ENCODE data around the gene MBD3L3. TPM values are rescaled to one million over a fixed set of nuclear protein-coding genes. Genes with fewer than 3 reads are reported as not detected.
A peak's percentile ranks its signal among the peaks of the same experiment; 100 is the strongest.
"Not testable (repeated sequence)": the region's sequence is repeated elsewhere in the genome, so short reads cannot be mapped to it uniquely, and the experiment has no call there.

Gene MBD3L3
- total and polyA plus RNA-seq, 2 donors: 0.24 to 1.1 TPM

DNA sequence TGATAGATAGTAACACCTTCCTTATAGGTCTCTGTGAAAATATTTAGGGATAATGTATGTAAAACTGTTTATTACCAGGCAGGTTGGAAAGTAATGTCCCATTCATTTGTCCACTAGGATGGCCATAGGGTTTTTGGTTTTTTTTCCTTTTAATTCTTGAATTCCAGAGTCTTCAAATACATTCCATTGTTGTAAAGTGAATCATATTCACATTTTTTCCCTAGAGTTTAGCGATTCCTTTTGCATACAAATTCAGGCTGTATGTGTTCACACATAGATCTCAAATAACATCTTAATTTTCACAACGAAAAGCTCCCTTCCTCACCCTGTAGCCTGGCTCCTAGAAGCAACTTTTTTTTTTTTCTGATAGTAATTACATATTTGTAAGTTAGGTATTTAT, 9.2 kb upstream of the MBD3L3 start:
- DNase-seq (ENCODE audit: low read depth in 6 of 9, low spot score in 9 of 9): no peak
- H3K27me3 ChIP-seq (ENCODE audit: control insufficient read depth in 2 of 2, insufficient read depth in 1 of 2, low read length in 1 of 2): no peaks in the 10 kb centered on the region
- peaks cover 9 to 14% of the 10 kb centered on the region in 2 donors for H3K4me1 ChIP-seq (ENCODE audit: control insufficient read depth in 2 of 2, insufficient read depth in 2 of 2, low read length in 2 of 2)
- H3K36me3 ChIP-seq (ENCODE audit: control insufficient read depth in 2 of 2, insufficient read depth in 2 of 2, low read length in 1 of 2): peaks cover 10 to 15% of the 10 kb centered on the region in 2 donors
- H3K27ac ChIP-seq (ENCODE audit: low read depth in 1 of 2, low read length in 1 of 2): no peak overlapping the region
- H3K9me3 ChIP-seq (ENCODE audit: control insufficient read depth in 2 of 2, insufficient read depth in 1 of 2, low read length in 1 of 2): peaks cover 0 to 4% of the 10 kb centered on the region in 2 donors
- no peak overlapping the region for H3K4me3 ChIP-seq (ENCODE audit: low read length in 2 of 2)
- WGBS: 96% methylated on average over 2 of the region's 2 CpGs

DNA sequence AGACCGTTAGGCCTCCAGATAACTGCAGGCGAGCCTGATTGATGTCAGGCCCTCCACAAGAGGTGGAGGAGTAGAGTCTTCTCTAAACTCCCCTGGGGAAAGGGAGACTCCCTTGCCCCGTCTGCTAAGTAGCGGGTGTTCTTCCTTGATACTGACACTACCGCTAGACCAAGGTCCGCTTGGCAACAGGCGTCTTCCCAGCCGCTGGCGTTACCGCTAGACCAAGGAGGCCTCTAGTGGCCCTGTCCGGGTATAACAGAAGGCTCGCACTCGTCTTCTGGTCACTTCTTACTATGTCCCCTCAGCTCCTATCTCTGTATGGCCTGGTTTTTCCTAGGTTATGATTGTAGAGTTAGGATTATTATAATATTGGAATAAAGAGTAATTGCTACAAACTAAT, 8.6 kb upstream of the MBD3L3 start:
- not testable (repeated sequence) for DNase-seq (ENCODE audit: low read depth in 6 of 9, low spot score in 9 of 9); H3K27me3 ChIP-seq (ENCODE audit: control insufficient read depth in 2 of 2, insufficient read depth in 1 of 2, low read length in 1 of 2); H3K27ac ChIP-seq (ENCODE audit: low read depth in 1 of 2, low read length in 1 of 2); H3K9me3 ChIP-seq (ENCODE audit: control insufficient read depth in 2 of 2, insufficient read depth in 1 of 2, low read length in 1 of 2); H3K4me3 ChIP-seq (ENCODE audit: low read length in 2 of 2); H3K36me3 ChIP-seq (ENCODE audit: control insufficient read depth in 2 of 2, insufficient read depth in 2 of 2, low read length in 1 of 2)
- H3K4me1 ChIP-seq (ENCODE audit: control insufficient read depth in 2 of 2, insufficient read depth in 2 of 2, low read length in 2 of 2): peaks cover 9 to 14% of the 10 kb centered on the region in 2 donors
- 86% methylated on average over 13 of the region's 13 CpGs for WGBS

DNA sequence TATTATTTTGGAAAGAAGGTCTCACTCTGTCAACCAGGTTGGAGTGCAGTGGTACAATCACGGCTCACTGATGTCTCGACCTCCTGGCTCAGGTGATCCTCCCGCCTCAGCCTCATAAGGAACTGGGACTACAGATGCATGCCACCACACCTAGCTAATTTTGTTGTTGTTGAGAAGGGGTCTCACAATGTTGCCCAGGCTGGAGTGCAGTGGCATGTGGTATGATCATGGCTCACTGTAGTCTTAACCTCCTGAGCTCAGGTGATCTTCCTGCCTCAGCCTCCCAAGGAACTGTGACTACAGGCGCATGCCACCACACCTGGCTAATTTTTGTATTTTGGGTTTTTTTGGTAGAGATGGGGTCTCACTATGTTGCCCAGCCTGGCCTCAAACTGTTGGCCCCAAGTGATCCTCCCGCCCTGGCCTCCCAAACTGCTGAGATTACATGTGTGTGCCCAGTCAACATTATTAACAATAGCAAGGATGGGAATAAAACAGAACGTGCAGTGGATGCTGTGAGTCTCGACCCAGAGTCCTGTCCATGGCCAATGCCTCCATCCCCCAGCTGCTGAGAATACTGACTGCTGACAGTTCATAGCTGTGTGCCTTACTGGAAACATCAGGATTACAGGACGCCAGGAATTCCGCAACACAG, 5.4 kb upstream of the MBD3L3 start:
- H3K4me1 ChIP-seq (ENCODE audit: control insufficient read depth in 2 of 2, insufficient read depth in 2 of 2, low read length in 2 of 2): peaks cover 2 to 3% of the 10 kb centered on the region in 2 donors
- H3K36me3 ChIP-seq (ENCODE audit: control insufficient read depth in 2 of 2, insufficient read depth in 2 of 2, low read length in 1 of 2): no peaks in the 10 kb centered on the region
- no peak overlapping the region for H3K27ac ChIP-seq (ENCODE audit: low read depth in 1 of 2, low read length in 1 of 2)
- DNase-seq (ENCODE audit: low read depth in 6 of 9, low spot score in 9 of 9): peak in 2 of 9 donors; percentile 24 to 42
- no peak overlapping the region for H3K4me3 ChIP-seq (ENCODE audit: low read length in 2 of 2)
- H3K9me3 ChIP-seq (ENCODE audit: control insufficient read depth in 2 of 2, insufficient read depth in 1 of 2, low read length in 1 of 2): peaks cover 0 to 4% of the 10 kb centered on the region in 2 donors
- 97% methylated on average over 9 of the region's 9 CpGs for WGBS
- no peaks in the 10 kb centered on the region for H3K27me3 ChIP-seq (ENCODE audit: control insufficient read depth in 2 of 2, insufficient read depth in 1 of 2, low read length in 1 of 2)

DNA sequence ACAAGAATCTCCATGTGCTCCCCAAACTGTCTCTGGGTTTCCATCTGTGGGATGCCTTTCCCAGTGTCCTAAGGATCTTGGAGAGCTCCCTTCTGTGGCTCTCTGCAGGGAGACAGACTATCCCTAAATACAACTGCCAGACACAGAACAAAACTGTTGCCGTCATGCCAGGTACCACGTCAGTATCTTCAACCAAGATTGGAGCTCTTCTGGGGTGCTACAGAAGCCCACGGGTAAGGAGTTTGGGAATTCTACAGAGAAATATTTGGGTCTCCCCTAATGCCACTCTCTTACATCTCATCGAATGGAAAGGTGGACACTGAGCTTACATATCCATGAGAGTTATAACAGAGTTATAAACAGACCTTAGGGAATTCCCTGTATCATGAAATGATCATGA, 4.9 kb upstream of the MBD3L3 start:
- Histone ChIP-seq H3K27me3 (ENCODE audit: control insufficient read depth in 2 of 2, insufficient read depth in 1 of 2, low read length in 1 of 2) (no peaks in the 10 kb centered on the region), H3K4me3 (ENCODE audit: low read length in 2 of 2) (no peak overlapping the region), H3K27ac (ENCODE audit: low read depth in 1 of 2, low read length in 1 of 2) (no peak overlapping the region), H3K9me3 (ENCODE audit: control insufficient read depth in 2 of 2, insufficient read depth in 1 of 2, low read length in 1 of 2) (peaks cover 0 to 4% of the 10 kb centered on the region in 2 donors), H3K36me3 (ENCODE audit: control insufficient read depth in 2 of 2, insufficient read depth in 2 of 2, low read length in 1 of 2) (no peaks in the 10 kb centered on the region), H3K4me1 (ENCODE audit: control insufficient read depth in 2 of 2, insufficient read depth in 2 of 2, low read length in 2 of 2) (no peaks in the 10 kb centered on the region)
- peak in 2 of 9 donors; percentile 37 to 45 for DNase-seq (ENCODE audit: low read depth in 6 of 9, low spot score in 9 of 9)
- WGBS: 92% methylated on average over 4 of the region's 4 CpGs

DNA sequence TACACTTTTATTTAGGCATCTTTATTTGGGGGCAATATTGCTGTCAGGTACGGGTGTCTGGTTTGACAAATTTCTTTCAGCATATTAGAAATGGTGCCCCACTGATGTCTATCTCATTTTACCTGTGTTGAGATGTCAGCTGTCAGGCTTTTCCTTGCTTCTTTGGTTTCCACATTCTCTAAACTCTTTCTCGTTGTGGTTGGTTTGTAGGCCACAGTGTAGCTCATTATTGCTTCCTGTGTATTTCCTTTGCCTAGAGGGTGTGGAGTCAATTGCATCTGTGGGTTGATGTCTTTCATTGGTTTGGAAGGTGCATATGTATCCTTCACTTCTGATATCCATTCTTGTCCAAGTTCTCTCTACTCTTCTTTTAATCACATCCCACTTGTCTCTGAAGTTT, 1.5 kb upstream of the MBD3L3 start:
- H3K4me3 ChIP-seq (ENCODE audit: low read length in 2 of 2); H3K9me3 ChIP-seq (ENCODE audit: control insufficient read depth in 2 of 2, insufficient read depth in 1 of 2, low read length in 1 of 2); H3K36me3 ChIP-seq (ENCODE audit: control insufficient read depth in 2 of 2, insufficient read depth in 2 of 2, low read length in 1 of 2); H3K27ac ChIP-seq (ENCODE audit: low read depth in 1 of 2, low read length in 1 of 2); DNase-seq (ENCODE audit: low read depth in 6 of 9, low spot score in 9 of 9); H3K27me3 ChIP-seq (ENCODE audit: control insufficient read depth in 2 of 2, insufficient read depth in 1 of 2, low read length in 1 of 2); H3K4me1 ChIP-seq (ENCODE audit: control insufficient read depth in 2 of 2, insufficient read depth in 2 of 2, low read length in 2 of 2): not testable (repeated sequence)
- 3% methylated on average over 1 of the region's 2 CpGs for WGBS

DNA sequence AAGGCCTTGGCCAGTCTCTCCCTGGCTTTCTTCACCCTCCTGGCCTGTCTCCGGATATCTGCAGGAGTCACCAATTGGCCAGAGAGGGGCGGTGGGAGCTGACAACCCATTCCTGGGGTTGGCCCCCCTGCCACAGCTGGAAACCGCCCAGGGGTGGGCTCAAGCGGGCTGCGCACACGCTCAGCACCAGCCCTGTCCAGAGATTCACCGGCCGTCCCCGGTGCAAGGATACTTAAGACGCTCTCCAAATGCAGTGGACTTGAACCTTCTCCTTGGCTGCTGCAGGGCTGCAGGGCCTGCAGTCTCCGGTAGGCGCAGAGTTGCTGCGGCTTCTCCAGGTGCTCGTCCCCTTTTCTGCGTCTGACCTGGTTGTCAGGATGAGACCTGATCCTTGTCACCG, 2.1 kb downstream of the MBD3L3 start:
- not testable (repeated sequence) for H3K36me3 ChIP-seq (ENCODE audit: control insufficient read depth in 2 of 2, insufficient read depth in 2 of 2, low read length in 1 of 2); H3K27me3 ChIP-seq (ENCODE audit: control insufficient read depth in 2 of 2, insufficient read depth in 1 of 2, low read length in 1 of 2); H3K27ac ChIP-seq (ENCODE audit: low read depth in 1 of 2, low read length in 1 of 2); DNase-seq (ENCODE audit: low read depth in 6 of 9, low spot score in 9 of 9); H3K4me1 ChIP-seq (ENCODE audit: control insufficient read depth in 2 of 2, insufficient read depth in 2 of 2, low read length in 2 of 2); H3K4me3 ChIP-seq (ENCODE audit: low read length in 2 of 2); H3K9me3 ChIP-seq (ENCODE audit: control insufficient read depth in 2 of 2, insufficient read depth in 1 of 2, low read length in 1 of 2)
- 91% methylated on average over 8 of the region's 16 CpGs for WGBS

DNA sequence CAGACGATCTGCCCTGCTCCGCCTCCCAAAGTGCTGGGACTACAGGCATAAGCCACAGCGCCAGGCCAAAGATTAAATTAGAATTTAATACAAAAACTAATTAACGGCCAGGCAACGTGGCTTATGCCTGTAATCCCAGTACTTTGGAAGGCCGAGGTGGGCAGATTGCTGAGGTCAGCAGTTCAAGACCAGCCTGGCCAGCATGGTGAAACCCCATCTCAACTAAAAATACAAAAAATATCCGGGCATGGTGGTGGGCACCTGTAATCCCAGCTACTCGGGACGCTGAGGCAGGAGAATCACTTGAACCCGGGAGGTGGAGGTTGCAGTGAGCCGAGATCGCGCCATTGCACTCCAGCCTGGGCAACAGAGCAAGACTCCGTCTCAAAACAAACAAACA, 2.8 kb downstream of the MBD3L3 start:
- not testable (repeated sequence) for H3K4me1 ChIP-seq (ENCODE audit: control insufficient read depth in 2 of 2, insufficient read depth in 2 of 2, low read length in 2 of 2); H3K27ac ChIP-seq (ENCODE audit: low read depth in 1 of 2, low read length in 1 of 2); DNase-seq (ENCODE audit: low read depth in 6 of 9, low spot score in 9 of 9); H3K27me3 ChIP-seq (ENCODE audit: control insufficient read depth in 2 of 2, insufficient read depth in 1 of 2, low read length in 1 of 2); H3K9me3 ChIP-seq (ENCODE audit: control insufficient read depth in 2 of 2, insufficient read depth in 1 of 2, low read length in 1 of 2); H3K4me3 ChIP-seq (ENCODE audit: low read length in 2 of 2); H3K36me3 ChIP-seq (ENCODE audit: control insufficient read depth in 2 of 2, insufficient read depth in 2 of 2, low read length in 1 of 2)
- WGBS: 96% methylated on average over 12 of the region's 14 CpGs

DNA sequence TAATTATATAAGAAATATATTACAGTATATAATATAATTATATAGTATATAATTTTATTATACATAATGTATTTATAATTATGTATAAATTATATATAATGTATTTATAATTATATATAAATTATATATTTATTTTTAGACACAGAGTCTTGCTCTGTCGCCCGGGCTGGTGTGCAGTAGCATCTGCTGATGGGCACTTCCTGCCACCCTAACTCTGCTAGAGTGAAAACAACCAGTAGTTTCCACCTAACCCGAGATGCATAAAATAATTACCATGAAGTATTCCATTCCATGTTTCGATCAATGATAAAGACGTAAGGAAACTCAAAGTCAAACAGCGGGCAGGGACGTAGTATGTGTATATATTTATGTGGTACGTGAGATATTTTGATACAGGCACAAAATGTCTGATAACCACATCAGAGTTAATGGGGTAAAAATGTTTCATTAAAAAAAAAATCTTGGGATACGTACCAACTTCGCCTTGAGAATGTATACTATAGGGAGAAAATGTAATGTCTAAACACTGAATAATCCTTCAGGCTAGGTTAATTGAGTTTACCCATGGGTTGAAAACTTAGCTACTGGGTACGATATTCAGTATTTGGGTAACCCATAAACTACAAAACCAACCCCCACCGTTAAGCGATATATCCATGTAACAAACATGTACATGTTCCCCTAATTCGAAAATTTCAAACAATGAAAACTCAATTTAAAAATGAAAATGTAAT, 3.7 kb downstream of the MBD3L3 start:
- not testable (repeated sequence) for H3K4me1 ChIP-seq (ENCODE audit: control insufficient read depth in 2 of 2, insufficient read depth in 2 of 2, low read length in 2 of 2); H3K36me3 ChIP-seq (ENCODE audit: control insufficient read depth in 2 of 2, insufficient read depth in 2 of 2, low read length in 1 of 2); H3K27me3 ChIP-seq (ENCODE audit: control insufficient read depth in 2 of 2, insufficient read depth in 1 of 2, low read length in 1 of 2); H3K9me3 ChIP-seq (ENCODE audit: control insufficient read depth in 2 of 2, insufficient read depth in 1 of 2, low read length in 1 of 2); H3K4me3 ChIP-seq (ENCODE audit: low read length in 2 of 2); DNase-seq (ENCODE audit: low read depth in 6 of 9, low spot score in 9 of 9); H3K27ac ChIP-seq (ENCODE audit: low read depth in 1 of 2, low read length in 1 of 2)
- WGBS: 97% methylated on average over 12 of the region's 14 CpGs

DNA sequence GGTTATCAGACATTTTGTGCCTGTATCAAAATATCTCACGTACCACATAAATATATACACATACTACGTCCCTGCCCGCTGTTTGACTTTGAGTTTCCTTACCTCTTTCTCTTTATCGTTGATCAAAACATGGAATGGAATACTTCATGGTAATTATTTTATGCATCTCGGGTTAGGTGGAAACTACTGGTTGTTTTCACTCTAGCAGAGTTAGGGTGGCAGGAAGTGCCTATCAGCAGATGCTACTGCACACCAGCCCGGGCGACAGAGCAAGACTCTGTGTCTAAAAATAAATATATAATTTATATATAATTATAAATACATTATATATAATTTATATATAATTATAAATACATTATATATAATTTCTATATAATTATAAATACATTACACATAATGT, 5.6 kb downstream of the MBD3L3 start:
- not testable (repeated sequence) for H3K9me3 ChIP-seq (ENCODE audit: control insufficient read depth in 2 of 2, insufficient read depth in 1 of 2, low read length in 1 of 2); DNase-seq (ENCODE audit: low read depth in 6 of 9, low spot score in 9 of 9); H3K4me3 ChIP-seq (ENCODE audit: low read length in 2 of 2); H3K27ac ChIP-seq (ENCODE audit: low read depth in 1 of 2, low read length in 1 of 2); H3K36me3 ChIP-seq (ENCODE audit: control insufficient read depth in 2 of 2, insufficient read depth in 2 of 2, low read length in 1 of 2); H3K27me3 ChIP-seq (ENCODE audit: control insufficient read depth in 2 of 2, insufficient read depth in 1 of 2, low read length in 1 of 2); H3K4me1 ChIP-seq (ENCODE audit: control insufficient read depth in 2 of 2, insufficient read depth in 2 of 2, low read length in 2 of 2)
- WGBS: 82% methylated on average over 7 of the region's 7 CpGs
